CD4-positive, alpha-beta memory T cell (primary cell): ENCODE results near the gene FOXB1. TPM values are rescaled to one million over a fixed set of nuclear protein-coding genes. Genes with fewer than 3 reads are reported as not detected.

Experiments
- CTCF ChIA-PET: fragments of 350-600 bp; sonication (Branson Sonifier 250); formaldehyde crosslinking; loops from one replicate; lab custom pipeline; 2021; ENCODE audit warnings: inconsistent platforms; ENCODE audit not compliant: partially characterized antibody; lab: Charles Lee
- POLR2A ChIA-PET: fragments of 350-600 bp; sonication (Branson Sonifier 250); formaldehyde crosslinking; loops from one replicate; lab custom pipeline; 2021; ENCODE audit not compliant: partially characterized antibody; lab: Charles Lee
- DNase-seq, 5 donors: peaks; one replicate each; pipeline versions ENCODE4 v3.0.0 to v3.0.0-alpha.2; 2020 to 2022; ENCODE audit warnings: mixed read lengths in 1 of 5
- H3K27ac ChIP-seq: one replicate; pipeline ENCODE4 v1.7.0; 2013; ENCODE audit warnings: low read depth, low read length
- H3K27me3 ChIP-seq: 2 replicates; pipeline ENCODE4 v1.7.0; 2013; ENCODE audit warnings: mild to moderate bottlenecking, low read length, moderate library complexity; ENCODE audit not compliant: insufficient read depth
- H3K36me3 ChIP-seq: 2 replicates; pipeline ENCODE4 v1.7.0; 2013; ENCODE audit warnings: mild to moderate bottlenecking, low read length, moderate library complexity; ENCODE audit not compliant: insufficient read depth
- H3K4me1 ChIP-seq: 2 replicates; pipeline ENCODE4 v1.7.0; 2013; ENCODE audit warnings: mild to moderate bottlenecking, low read length, moderate library complexity; ENCODE audit not compliant: insufficient read depth
- H3K4me3 ChIP-seq, 2 donors: one replicate each; pipeline ENCODE4 v1.7.0; 2013; ENCODE audit warnings: low read length in 2 of 2, mild to moderate bottlenecking in 1 of 2
- H3K9me3 ChIP-seq, 2 donors: one replicate each; pipeline ENCODE4 v1.7.0; 2013; ENCODE audit warnings: low read length in 2 of 2, control low read depth in 1 of 2; ENCODE audit not compliant: control insufficient read depth in 1 of 2
- H3K27ac Mint-ChIP-seq, 7 donors: one replicate each; pipeline ENCODE4 v1.8.0; 2020 to 2021; ENCODE audit warnings: mixed read lengths in 7 of 7, mild to moderate bottlenecking in 6 of 7, inconsistent platforms in 3 of 7, moderate library complexity in 3 of 7
- H3K27me3 Mint-ChIP-seq, 2 donors: one replicate each; pipeline ENCODE4 v1.8.0; 2020 to 2021; ENCODE audit warnings: mixed read lengths in 2 of 2
- H3K36me3 Mint-ChIP-seq, 2 donors: one replicate each; pipeline ENCODE4 v1.8.0; 2020 to 2021; ENCODE audit warnings: mixed read lengths in 2 of 2, inconsistent platforms in 1 of 2, mild to moderate bottlenecking in 1 of 2
- H3K4me1 Mint-ChIP-seq, 4 donors: one replicate each; pipeline ENCODE4 v1.8.0; 2020 to 2021; ENCODE audit warnings: mixed read lengths in 4 of 4, mild to moderate bottlenecking in 1 of 4
- H3K4me3 Mint-ChIP-seq, 8 donors: one replicate each; pipeline ENCODE4 v1.8.0; 2020 to 2021; ENCODE audit warnings: mixed read lengths in 8 of 8, mild to moderate bottlenecking in 7 of 8, moderate library complexity in 6 of 8, inconsistent platforms in 3 of 8
- H3K9me3 Mint-ChIP-seq, 8 donors: one replicate each; pipeline ENCODE4 v1.8.0; 2020 to 2021; ENCODE audit warnings: mixed read lengths in 8 of 8, mild to moderate bottlenecking in 5 of 8, inconsistent platforms in 3 of 8, moderate library complexity in 1 of 8
- intact Hi-C: fragments of 100-400 bp; cut with micrococcal nuclease; formaldehyde crosslinking; loops from one replicate; pipeline ENCODE4 v1.15.1; 2023
- polyA plus RNA-seq, 2 donors: library from polyadenylated mRNA; unstranded; fragments of 300-500 nt; fragmentation: Illumina TruSeq; gene quantifications; one replicate each; pipeline ENCODE4 v1.2.3, GENCODE V29; 2021
- total RNA-seq, 2 experiments: library from RNA; stranded (reverse); gene quantifications; one replicate each; pipeline ENCODE4 v1.2.3, GENCODE V29; 2021

The FOXB1 gene
- total and polyA plus RNA-seq, 4 experiments from 2014 or later = 0.14 TPM; not detected in 2

DNA sequence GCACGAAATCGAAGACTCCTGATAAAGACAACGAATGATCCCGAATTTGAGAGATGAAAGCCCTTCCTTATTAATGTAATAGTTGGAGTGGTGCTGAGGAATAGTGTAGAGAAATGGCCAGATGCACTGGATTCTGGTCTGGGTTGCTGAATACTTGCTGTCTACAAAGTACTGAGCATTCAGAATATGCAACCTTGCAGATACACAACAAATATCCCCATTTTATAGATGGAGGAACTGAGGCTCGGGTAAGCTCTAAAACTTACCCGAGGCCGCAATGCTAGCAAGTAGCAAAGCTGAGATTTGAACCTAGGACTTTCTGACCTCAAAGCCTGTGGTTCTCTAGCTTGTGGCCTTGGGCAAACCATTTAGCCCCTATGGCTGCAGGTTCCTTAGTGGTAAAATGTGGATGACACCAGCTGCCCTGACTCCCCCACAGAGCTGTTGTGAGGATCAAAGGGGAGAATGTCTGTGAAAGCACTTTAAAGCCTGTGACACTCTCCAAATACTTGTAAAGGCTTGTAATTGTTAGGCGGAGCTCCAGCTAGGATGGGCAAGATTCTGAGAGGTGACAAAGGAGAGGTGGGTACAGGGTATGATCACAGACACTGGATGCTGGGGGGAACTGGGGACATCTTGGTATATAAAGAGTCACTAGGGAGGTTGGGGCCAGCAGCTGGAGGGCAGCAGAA, 39.8 kb downstream of the FOXB1 start:
- Histone ChIP-seq H3K4me1 (peaks cover 11% of the 10 kb centered on the region), H3K9me3 (no peaks in the 10 kb centered on the region), H3K4me3 (no peak overlapping the region), H3K27ac (no peak overlapping the region), H3K27me3 (no peaks in the 10 kb centered on the region), H3K36me3 (no peaks in the 10 kb centered on the region)
- Mint-ChIP-seq H3K27ac (no peak overlapping the region), H3K9me3 (peaks cover 0 to 1% (median 0%) of the 10 kb centered on the region in 8 donors), H3K36me3 (no peaks in the 10 kb centered on the region), H3K4me1 (peaks cover 8 to 18% (median 9%) of the 10 kb centered on the region in 4 donors), H3K27me3 (peaks cover 0 to 2% of the 10 kb centered on the region in 2 donors), H3K4me3 (peak overlapping the region in 1 of 8 donors; percentile 6)
- CTCF ChIA-PET = interaction anchor here (0.9 to 1.6 kb wide), 2 partner anchors 18 to 126 kb away, joined by 3 to 7 read pairs; no protein-coding TSS in a partner anchor
- POLR2A ChIA-PET = no interaction called here
- no peak for DNase-seq
- intact Hi-C loops = no loop called here

DNA sequence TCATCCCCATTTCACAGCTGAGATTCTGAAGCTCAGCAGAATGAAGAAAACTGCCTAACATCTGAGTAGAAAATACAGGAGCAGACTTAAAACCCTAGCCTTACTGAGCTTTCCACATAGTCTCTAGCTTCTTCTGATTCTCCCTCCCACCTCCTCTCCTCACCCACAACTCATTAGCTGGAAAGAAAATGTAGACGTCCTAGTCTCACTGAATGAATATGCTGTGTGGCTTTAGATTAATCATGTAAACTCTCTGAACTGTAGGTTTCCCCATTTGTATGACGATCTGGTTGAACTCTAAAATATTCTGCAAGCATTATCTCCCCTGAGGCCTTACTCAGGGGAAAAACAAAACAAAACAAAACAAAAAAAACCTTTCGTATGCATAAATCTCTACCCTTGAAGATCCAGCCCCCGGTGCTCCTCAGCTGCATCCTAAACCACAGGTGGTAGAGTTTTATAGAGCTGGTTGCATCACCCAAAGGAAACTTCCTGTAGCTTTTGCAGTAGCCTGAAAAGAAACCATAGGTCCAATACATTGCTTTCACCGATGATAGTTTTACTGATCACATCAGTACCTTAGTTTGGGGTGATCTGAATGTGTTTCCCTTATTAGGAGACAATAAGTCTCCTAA, 40.6 kb downstream of the FOXB1 start:
- Mint-ChIP-seq H3K9me3 (peaks cover 0 to 8% (median 6%) of the 10 kb centered on the region in 8 donors), H3K36me3 (no peaks in the 10 kb centered on the region), H3K4me1 (peaks cover 8 to 18% (median 9%) of the 10 kb centered on the region in 4 donors), H3K27me3 (peaks cover 2% of the 10 kb centered on the region in 2 donors), H3K27ac (peak overlapping the region in 1 of 7 donors; percentile 3), H3K4me3 (peak overlapping the region in 7 of 8 donors; percentile 1 to 67 (median 44))
- no peaks in the 10 kb centered on the region for H3K27me3 ChIP-seq
- DNase-seq = peak; percentile 23 to 40 (median 36)
- H3K4me1 ChIP-seq = peaks cover 11% of the 10 kb centered on the region
- H3K9me3 ChIP-seq = no peaks in the 10 kb centered on the region
- H3K27ac ChIP-seq = no peak overlapping the region
- intact Hi-C loops = no loop called here
- no peak overlapping the region for H3K4me3 ChIP-seq
- no peaks in the 10 kb centered on the region for H3K36me3 ChIP-seq
- POLR2A ChIA-PET = no interaction called here
- CTCF ChIA-PET = interaction anchor here (0.9 to 1.6 kb wide), 2 partner anchors 19 to 127 kb away, joined by 3 to 7 read pairs; no protein-coding TSS in a partner anchor

GRCh38 chr15:60047701-60048100, 43.6 kb downstream of the FOXB1 start:
- no peaks in the 10 kb centered on the region for H3K36me3 ChIP-seq
- peaks cover 11% of the 10 kb centered on the region for H3K4me1 ChIP-seq
- POLR2A ChIA-PET = no interaction called here
- H3K4me3 ChIP-seq = no peak overlapping the region
- H3K9me3 ChIP-seq = no peaks in the 10 kb centered on the region
- H3K27me3 ChIP-seq = no peaks in the 10 kb centered on the region
- peaks cover 8 to 18% (median 9%) of the 10 kb centered on the region in 4 donors for H3K4me1 Mint-ChIP-seq
- H3K27ac ChIP-seq = no peak overlapping the region
- CTCF ChIA-PET = no interaction called here
- no peak for DNase-seq
- intact Hi-C loops = no loop called here
- H3K36me3 Mint-ChIP-seq = peaks cover 0 to 4% of the 10 kb centered on the region in 2 donors
- no peak overlapping the region for H3K27ac Mint-ChIP-seq
- H3K9me3 Mint-ChIP-seq = peaks cover 0 to 27% (median 19%) of the 10 kb centered on the region in 8 donors
- H3K27me3 Mint-ChIP-seq = peaks cover 2 to 4% of the 10 kb centered on the region in 2 donors
- no peak overlapping the region for H3K4me3 Mint-ChIP-seq

DNA sequence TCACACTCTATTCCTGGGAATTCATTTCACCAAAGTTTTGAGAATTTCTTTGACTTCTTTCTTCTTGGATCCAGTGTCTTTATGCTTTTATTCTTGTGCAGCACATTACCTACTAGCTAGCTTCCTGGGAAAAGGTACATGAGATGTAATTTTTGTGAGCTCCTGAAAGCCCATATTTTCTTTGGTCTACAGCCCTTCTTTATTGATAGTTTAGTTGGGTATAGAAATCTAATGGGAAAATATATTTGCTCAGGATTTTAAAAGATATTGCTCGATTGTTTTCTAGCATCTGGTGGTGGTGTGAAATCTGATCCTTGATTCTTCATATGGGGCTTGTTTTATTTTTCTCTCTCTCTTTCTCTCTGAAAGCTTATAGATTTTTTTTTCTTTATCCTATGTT, 45.8 kb downstream of the FOXB1 start:
- H3K9me3 Mint-ChIP-seq = peaks cover 0 to 27% (median 19%) of the 10 kb centered on the region in 8 donors
- POLR2A ChIA-PET = no interaction called here
- no peaks in the 10 kb centered on the region for H3K27me3 ChIP-seq
- intact Hi-C loops = no loop called here
- no peaks in the 10 kb centered on the region for H3K36me3 ChIP-seq
- peaks cover 2 to 7% (median 4%) of the 10 kb centered on the region in 4 donors for H3K4me1 Mint-ChIP-seq
- H3K9me3 ChIP-seq = no peaks in the 10 kb centered on the region
- no peak for DNase-seq
- H3K27ac ChIP-seq = no peak overlapping the region
- H3K4me3 ChIP-seq = no peak overlapping the region
- H3K4me3 Mint-ChIP-seq = no peak overlapping the region
- no peak overlapping the region for H3K27ac Mint-ChIP-seq
- CTCF ChIA-PET = no interaction called here
- peaks cover 0 to 4% of the 10 kb centered on the region in 2 donors for H3K36me3 Mint-ChIP-seq
- H3K4me1 ChIP-seq = peaks cover 3% of the 10 kb centered on the region
- peaks cover 6 to 18% of the 10 kb centered on the region in 2 donors for H3K27me3 Mint-ChIP-seq

GRCh38 chr15:60052796-60053195, 48.7 kb downstream of the FOXB1 start:
- ChIA-PET POLR2A (interaction anchor here (0.5 kb wide), 1 partner anchor 8 kb away, joined by 3 read pairs; no protein-coding TSS in a partner anchor), CTCF (no interaction called here)
- Mint-ChIP-seq H3K36me3 (peaks cover 0 to 4% of the 10 kb centered on the region in 2 donors), H3K9me3 (peaks cover 0 to 27% (median 19%) of the 10 kb centered on the region in 8 donors), H3K4me1 (no peaks in the 10 kb centered on the region), H3K4me3 (no peak overlapping the region), H3K27ac (no peak overlapping the region), H3K27me3 (peaks cover 19 to 30% of the 10 kb centered on the region in 2 donors)
- H3K36me3 ChIP-seq = no peaks in the 10 kb centered on the region
- no peaks in the 10 kb centered on the region for H3K9me3 ChIP-seq
- no peak overlapping the region for H3K27ac ChIP-seq
- intact Hi-C loops = no loop called here
- H3K4me1 ChIP-seq = no peaks in the 10 kb centered on the region
- DNase-seq = no peak
- no peak overlapping the region for H3K4me3 ChIP-seq
- peaks cover 7% of the 10 kb centered on the region for H3K27me3 ChIP-seq

GRCh38 chr15:60054472-60054871, 50.4 kb downstream of the FOXB1 start:
- POLR2A ChIA-PET = no interaction called here
- Mint-ChIP-seq H3K9me3 (peaks cover 0 to 21% (median 16%) of the 10 kb centered on the region in 8 donors), H3K36me3 (peaks cover 0 to 7% of the 10 kb centered on the region in 2 donors), H3K27ac (no peak overlapping the region), H3K27me3 (peaks cover 21 to 35% of the 10 kb centered on the region in 2 donors), H3K4me1 (no peaks in the 10 kb centered on the region), H3K4me3 (no peak overlapping the region)
- Histone ChIP-seq H3K27ac (no peak overlapping the region), H3K4me1 (no peaks in the 10 kb centered on the region), H3K9me3 (no peaks in the 10 kb centered on the region), H3K4me3 (no peak overlapping the region), H3K36me3 (no peaks in the 10 kb centered on the region), H3K27me3 (peaks cover 7% of the 10 kb centered on the region)
- intact Hi-C loops = no loop called here
- CTCF ChIA-PET = no interaction called here
- DNase-seq = no peak
